Middle frontal gyrus (tissue), 1 donor: ENCODE data around the gene GOLGA6A.

Experiments
- DNase-seq: peaks from one replicate; pipeline ENCODE4 v3.0.0-alpha.2; 2015; ENCODE audit warnings: low spot score; ENCODE audit errors: extremely low spot score

Gene GOLGA6A

DNA sequence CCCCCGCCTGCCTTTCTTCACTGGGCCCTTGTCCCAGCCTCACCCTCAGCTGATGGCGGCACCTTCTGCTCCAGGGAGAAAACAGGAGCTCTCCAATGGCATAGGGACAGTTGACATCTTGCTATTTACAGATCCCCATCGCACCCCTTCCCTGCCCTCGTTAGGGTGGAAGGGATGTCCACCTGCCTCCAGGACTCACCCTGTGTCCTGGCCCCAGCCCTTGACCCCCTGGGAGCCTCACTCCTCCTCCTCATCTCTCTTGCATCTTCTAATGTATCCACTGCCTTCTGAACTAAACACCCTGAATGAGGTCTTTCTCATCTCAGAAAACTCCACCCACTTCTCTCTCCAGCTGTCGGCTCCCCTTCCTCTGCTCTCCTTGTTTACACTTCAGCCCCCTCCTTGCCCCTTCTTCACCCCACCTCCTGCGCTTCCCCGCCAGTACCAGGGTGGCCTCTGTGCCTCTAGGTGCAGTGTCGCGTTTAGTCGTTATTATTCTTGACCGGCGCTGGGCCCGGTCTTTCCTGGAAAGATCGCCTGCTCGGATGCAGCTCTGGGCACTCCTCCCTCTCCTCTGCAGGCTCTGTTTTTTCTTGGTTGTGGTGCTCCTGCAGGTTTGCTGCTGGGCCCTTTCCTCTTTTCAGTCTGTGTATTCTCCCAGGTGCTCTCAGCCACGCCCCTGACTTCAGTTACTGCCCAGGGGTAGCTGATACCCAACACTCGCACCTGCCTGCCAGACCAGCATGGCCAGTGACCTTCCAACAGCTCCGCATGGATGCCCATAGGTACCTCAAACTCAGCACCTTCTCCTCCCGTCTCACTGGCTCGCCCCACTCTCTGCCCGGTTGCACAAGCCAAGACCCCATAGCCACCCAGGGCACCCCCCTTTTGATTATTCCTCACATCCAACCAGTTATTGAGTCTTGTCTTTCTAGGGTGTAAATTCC lies 44.9 kb downstream of the GOLGA6A start:
- no peak for DNase-seq

DNA sequence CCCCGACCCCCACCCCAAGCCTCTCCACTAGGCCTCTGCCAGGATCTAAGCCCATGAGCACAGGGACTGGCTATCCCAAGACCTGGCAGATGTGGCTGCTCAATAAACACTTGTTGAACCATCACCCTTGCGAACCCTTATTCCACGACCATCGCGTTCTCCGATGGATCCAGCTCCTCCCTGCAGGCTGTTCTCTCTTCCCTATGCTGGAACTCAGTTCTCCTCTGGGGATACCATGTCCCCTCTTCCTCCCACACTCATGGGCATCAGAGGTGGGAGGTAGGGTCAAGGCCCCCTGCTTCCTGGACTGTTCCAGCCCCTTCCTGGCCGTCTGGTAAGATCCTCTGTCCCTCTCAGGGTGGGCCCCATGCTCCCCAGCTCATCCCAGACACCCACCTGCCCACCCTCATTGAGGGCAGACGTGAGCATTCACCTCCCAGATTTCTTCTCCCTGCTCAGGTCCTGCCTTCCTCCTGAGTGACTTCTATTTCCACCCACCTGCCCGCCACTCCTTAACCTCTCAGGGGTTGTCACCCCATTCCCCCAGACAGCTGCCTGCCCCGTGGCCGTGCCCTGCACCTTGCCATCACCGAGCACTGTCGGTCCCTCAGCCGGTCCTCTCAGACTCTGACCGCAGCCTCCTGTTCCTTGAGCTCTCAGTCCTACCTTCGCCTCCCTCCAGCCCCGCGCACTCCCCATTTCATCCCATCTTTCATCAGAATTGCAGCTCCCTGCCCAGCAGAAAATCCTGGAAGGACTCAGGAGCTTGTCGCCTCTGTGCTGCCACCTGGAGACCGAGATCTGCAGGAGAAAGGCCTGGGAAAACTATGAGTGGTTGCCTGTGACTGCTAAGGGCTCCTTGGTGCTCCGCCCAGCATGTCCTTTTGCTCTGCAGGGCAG lies 45.8 kb downstream of the GOLGA6A start:
- no peak for DNase-seq

GRCh38 chr15:74035121-74036017 lies 47.0 kb downstream of the GOLGA6A start:
- DNase-seq: no peak

DNA sequence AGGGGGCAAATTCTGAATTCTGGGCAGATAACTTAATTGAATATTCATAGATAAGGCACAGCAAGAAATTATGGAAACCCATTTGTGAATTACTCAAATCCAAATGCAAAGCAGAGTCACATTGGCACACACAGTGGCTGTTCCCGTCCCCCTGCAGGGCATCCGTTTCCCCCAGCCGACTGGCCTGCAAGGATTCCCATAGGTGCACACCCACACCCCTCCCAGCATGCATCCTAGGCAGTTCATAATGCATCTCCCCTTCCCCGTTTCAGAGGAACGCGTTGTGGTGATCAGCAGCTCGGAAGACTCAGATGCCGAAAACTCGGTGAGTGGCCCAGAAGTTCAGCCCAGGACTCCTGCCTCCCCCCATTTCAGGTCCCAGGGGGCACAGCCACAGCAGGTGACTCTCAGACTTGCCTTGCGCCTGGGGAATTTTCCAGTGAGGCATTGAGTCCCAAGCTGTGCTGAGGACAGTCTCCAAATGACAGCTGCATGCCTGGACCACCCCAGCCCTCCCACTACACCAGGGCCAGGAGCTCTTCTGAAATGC lies 48.1 kb downstream of the GOLGA6A start:
- DNase-seq: no peak

DNA sequence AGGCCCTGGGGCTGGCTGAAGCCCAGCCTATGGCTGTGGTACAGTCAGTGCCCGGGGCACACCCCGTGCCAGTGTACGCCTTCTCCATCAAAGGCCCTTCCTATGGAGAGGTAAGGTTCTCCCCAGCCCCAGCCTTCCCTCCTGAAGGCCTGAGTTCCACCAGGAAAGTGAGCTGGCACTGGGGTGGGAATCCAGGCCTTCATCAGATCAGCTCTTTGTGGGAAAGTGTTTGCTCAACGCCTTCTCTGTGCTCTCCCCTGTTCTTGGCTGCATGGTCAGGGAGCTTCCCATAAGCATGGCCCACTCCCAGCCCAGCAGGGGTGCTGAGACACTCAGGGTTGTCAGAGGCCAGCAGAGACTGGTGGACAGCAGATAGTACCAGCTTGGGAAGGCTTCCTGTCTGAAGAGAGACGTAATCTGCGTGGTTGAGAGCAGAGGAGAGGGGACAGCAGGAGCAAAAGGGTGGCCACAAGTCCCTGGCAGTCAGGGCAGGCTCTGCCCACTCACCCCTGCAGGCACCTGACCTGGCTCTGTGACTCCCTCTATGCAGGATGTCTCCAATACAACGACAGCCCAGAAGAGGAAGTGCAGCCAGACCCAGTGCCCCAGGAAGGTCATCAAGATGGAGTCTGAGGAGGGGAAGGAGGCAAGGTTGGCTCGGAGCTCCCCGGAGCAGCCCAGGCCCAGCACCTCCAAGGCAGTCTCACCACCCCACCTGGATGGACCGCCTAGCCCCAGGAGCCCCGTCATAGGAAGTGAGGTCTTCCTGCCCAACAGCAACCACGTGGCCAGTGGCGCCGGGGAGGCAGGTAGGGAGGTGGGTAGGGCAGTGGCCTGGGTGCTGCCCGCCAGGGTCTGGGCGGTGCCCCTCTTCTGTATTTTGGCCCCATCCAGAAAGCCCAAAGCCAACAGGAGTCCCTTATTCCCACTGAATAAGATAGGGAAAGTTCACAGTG lies 49.5 kb downstream of the GOLGA6A start:
- DNase-seq: no peak

GRCh38 chr15:74032046-74032445 lies 50.3 kb downstream of the GOLGA6A start:
- no peak for DNase-seq

- DNase-seq: no peak
Measured at GRCh38 chr15:74028646-74029045, 53.7 kb downstream of the GOLGA6A start.

DNA sequence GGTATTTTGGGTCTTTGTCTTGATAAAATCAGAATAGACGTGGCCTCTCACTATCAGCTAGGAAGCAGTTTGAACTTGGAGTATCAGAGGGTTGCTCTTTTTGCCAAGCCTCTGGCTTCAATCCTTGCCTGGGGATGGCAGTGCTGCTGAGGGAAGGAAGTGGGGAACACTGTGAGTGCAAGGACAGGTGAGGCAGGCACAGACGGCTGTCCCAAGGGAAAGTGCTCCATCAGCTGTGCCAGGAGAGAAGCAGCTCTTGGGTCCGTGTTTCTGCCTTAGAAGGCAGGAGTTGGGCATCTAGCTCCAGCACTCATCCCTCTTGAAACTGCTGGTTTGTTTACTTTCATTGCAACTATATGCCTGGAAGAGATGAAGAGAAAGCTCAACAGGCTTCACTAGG lies 54.7 kb downstream of the GOLGA6A start:
- no peak for DNase-seq

DNA sequence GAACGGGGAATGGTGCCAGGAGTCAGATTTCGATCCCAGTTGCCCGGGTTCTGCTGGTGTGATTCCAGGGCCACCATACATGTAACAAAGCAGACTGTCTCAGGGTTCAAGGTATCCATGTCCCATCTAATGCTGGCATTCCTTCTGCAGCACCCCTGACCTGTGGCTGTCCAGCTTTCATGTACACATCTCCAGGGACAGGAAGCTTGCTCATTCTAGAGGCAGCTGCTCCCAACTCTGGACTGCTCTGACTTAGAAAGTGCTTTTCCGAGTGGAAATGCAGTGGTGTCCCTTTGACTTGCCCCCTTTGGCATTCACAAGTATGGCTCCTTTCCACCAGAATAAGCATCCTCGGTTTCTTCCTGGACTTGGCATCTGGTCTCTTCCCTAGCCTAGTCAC lies 56.9 kb downstream of the GOLGA6A start:
- DNase-seq: no peak

DNA sequence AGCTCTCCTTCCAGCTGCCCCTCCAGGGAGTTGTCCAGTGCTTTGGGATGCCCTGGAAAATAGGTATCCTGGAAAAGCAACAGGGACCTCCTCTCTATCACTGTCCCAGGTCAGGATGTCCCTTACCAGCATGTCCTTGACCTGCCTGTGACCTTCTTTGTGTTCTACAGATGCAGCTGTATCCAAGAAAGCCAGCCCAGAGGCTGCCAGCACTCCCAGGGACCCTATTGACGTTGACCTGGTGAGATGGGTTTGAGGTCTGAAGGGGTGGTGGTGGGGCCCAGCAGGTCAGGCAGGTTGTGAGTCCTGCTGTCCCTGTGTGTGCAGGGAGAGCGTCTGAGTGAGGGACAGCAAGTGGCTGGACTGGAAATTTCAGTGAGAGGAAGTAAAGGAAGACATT lies 57.7 kb downstream of the GOLGA6A start:
- no peak for DNase-seq

DNA sequence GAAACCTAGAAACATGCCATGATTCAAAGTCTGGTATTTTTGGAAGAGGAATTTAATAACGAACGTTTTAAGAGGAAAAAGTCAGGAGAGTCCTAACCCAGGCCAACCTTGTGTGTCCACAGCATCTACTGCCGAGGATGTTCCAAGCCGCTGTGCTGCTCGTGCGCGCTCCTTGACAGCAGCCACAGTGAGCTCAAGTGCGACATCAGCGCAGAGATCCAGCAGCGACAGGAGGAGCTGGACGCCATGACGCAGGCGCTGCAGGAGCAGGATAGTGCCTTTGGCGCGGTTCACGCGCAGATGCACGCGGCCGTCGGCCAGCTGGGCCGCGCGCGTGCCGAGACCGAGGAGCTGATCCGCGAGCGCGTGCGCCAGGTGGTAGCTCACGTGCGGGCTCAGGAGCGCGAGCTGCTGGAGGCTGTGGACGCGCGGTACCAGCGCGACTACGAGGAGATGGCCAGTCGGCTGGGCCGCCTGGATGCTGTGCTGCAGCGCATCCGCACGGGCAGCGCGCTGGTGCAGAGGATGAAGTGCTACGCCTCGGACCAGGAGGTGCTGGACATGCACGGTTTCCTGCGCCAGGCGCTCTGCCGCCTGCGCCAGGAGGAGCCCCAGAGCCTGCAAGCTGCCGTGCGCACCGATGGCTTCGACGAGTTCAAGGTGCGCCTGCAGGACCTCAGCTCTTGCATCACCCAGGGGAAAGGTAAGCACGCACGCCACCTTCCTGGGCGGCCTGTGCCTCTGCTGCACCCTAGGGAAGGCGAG lies 59.5 kb downstream of the GOLGA6A start:
- no peak for DNase-seq
